Raji (cell line): ENCODE results near the gene STEAP4.

Experiments
- POLR2A ChIP-seq: IDR thresholded peaks from 2 replicates; pipeline ENCODE4 v1.6.1; 2011; ENCODE audit warnings: low read depth, low read length, control low read depth; ENCODE audit not compliant: insufficient read depth

The STEAP4 gene

DNA sequence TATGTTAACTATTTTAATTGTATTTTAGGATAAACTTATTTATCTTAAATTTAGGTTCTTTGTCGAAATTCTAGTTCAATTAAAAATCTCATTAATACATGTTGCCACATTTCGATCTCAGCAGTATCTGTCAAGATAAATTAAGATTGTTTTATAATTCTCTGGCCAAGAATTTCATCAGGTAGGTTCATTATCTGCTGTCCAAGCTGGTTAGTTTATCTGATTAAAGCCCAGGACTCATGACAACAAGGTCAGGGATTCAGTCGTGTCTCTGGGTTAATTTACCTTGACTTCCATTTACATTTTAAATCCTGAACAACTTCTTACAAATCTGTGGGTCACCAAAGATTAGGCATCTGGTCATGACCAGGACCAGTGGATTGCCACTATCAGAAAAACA lies 7.6 kb downstream of the STEAP4 start:
- no peak for TF ChIP-seq POLR2A

DNA sequence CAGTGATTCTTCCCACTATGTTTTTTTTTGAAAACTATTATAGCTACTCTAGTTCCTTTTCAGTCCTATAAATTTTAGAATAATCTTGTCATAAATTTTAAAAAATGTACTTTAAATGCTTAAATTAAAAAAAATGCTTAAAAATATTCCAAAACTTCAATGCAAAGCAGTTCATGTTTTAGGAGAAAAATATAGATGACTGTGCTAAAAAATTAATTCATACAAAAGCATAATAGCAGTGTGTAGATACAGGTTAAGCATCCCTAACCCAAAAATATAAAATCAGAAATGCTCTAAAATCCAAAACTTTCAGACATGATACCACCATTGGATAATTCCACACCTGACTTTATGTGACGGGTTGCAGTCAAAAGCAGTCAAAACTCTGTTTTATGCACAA lies 12.8 kb downstream of the STEAP4 start:
- no peak for TF ChIP-seq POLR2A

DNA sequence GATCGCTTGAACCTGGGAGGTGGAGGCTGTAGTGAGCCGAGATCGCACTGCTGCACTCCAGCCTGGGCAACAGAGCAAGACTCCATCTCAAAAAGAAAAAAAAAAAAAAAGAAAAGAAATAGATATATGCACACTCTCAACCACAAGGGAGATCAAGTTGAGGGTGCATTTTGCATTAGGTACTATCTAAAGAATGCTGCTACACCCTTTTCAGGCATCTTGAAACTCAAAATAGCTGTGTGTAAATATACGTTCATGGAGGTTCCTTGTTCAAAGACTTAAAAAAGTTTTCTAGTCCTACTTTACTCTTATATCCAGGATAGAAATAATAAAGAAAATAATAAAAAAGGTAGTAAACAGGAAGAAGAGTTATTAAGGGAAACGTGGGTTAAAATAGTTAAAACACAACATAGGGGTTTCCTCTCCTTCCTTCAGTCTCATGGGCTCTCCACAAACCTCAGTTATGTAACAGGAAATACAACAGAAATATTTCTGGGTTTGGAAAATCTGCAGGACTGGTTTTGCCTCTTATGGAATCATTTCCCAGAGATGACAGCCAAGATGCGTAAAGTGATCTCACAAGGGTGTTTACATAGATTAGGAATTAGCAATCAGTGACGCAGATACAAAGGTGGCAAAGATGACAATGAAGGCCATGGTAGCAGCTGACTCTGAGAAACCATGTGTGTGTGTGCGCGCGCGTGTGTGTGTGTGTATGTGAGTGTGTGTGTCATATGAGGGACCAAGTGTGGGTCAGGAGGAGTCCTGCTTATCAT lies 15.1 kb downstream of the STEAP4 start:
- no peak for TF ChIP-seq POLR2A

DNA sequence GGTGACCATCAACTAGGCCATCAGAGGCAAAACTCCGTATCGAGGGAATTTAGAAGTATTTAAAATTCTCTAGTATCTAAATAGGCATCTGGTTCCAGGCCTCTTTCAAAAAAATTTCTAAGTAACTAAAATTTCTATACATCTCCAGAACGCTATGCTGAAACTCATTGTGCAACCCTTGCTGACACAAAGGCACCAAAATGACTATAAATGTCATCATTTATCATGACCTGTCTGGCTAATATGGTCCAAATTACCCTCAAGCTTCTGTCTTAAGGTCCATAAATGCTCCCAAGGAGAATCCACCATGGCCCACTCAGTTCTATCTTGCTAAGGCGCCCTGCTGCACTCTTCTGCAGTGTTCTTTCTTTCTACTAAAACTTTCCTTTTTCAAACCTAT lies 16.2 kb downstream of the STEAP4 start:
- TF ChIP-seq POLR2A: no peak

DNA sequence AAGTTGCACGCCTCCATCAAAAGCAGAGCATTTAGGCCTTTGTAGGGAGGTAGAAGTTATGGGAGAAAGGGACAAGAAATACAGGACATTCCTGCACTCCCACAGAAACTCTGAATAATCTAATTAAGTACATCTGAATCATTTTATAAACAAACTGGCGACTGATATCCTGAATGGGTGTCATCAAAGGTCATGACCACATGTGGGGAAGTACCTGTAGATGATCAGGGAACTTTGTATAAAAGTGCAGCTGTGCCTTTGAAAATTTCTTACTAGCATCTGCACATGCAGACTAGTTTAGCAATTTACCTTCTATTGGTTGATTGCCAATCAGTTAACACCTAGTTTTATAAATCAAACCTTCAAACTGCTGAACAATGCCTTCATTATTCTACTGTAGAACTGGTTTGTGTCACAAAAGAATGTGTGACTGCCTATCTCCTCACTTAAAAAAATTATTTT lies 17.1 kb downstream of the STEAP4 start:
- no peak for TF ChIP-seq POLR2A

DNA sequence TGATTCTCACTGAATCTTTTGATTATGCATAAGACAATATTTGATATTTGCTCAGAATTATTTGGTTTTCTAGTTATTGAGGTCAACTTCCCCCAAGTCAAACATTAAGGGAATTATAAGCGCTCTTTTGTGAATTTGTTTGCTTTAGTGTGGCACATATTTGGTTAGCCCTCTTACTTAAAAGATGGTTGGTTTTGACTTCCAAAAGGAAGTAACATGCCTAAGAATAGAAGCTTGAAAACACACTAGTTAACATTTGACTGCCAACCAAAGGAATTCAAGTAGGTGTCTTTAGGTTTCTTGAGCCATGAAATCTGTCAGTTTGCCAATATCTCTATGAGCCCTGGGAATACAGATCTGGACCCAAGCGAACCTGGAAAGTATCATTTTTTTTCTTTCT lies 24.9 kb downstream of the STEAP4 start:
- no peak for TF ChIP-seq POLR2A

DNA sequence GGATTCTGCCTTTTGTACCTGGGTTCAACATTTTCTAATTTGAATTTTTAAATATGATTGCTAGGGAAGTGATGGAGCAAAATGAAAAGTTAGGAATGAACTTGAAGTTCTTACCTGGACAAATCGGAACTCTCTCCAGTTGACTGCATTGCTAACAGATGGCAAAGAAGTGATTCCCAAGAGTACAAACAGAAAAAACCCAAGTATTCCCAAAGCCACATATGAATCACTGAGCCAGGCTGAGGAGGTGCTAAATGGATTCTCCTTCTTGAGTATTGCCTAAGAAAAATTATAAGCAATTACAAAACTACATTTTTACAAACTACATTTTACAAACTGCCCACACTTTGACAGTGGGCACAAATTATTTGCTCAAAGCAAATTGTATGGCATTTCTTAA lies 25.9 kb downstream of the STEAP4 start:
- TF ChIP-seq POLR2A: no peak

DNA sequence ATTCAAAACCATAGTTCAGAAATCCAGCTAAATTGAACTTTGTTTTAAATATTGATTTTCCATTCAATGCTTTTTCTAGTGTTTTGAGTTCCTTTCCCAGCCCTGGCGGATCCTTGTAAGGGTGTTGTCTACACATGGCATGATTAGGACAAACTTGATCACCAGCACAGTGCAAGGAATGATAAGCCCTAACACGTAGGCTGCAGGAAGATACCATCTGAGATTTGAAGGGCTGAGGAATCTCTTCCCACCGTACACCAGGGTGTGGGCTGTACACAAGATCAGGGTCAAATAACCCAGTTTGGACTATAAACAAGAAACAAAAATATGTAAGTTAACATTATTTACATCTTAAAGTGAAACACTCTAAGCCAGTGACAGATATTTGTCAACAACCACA lies 27.4 kb downstream of the STEAP4 start:
- no peak for TF ChIP-seq POLR2A

DNA sequence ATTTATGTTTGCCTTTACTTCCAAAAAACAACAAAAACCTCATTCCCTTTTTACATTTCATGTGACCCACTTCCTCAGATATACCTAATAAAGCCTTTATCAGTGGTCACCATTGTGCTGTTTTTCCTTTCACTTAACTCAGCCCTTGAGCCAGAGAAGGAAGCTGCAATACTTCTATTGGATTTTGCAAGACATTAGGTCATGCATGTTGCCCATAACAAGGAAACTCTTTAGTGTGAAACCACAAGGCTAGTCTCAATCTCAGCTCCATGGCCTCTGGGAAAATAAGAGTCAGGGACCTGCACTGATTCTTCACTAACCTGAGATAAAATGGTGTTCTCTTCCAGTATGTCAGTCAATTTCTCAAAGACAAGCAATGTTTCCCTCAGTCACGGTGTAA lies 27.8 kb downstream of the STEAP4 start:
- no peak for TF ChIP-seq POLR2A

DNA sequence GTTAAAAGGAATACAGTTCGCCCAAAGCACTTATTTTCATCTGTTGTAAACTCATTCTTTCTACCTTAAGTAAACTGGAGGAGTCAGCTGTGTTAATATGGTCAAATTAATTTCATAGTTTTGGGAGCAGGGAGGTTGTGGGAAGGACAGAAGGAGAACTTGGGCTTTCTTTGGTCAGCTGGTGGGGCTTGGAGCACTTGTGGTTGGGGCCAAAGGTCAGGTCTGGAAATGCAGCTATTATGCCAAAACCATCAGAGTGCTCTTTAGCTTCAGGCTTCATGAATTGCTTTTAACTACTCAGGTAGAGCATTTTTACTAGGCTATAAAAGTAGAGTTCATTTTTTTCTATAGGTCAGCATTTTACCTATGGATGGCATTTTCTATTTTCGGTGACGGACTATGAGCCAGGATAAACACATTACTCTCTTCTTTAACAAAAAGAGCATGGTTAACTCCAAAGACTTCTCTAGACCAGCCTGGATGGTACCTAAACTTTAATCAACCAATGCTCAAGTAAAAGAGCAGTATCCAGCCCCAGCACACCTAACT lies 30.0 kb downstream of the STEAP4 start:
- TF ChIP-seq POLR2A: no peak

DNA sequence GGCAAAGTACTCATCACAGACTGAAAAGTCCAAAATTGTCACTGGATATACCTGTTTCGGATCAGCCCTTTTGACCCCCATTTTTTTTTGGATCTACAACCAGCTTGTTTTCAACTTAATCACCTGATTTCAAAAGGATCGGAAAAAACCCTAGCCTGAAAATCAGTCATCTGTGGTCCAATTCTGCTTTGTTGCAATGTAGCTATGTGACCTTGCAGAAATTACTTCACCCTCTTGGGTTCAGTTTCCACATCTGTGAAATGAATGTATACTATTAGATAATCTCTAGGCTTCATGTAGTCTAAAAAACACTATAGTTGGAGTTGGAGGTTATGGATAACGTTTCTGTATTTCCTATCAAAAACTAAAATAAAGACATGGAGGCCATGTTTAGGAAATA lies 37.1 kb downstream of the STEAP4 start:
- TF ChIP-seq POLR2A: no peak

DNA sequence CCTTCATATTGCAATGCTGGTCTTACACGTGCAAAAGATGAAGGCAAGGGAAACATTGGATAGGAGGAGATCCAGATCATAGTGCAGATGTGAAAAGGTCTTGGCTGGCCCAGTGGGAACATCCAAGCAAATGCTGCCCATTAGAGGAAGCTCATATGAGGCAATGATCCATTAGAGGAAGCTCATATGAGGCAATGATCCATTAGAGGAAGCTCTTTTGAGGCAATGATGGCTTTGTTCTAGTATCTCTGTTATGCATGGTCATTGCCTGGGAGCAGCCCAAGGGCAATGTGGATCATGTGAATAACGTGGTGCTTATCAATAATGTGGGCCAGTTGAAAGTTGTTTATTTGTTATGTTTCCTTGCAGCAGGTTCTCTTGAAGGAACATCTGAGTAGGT lies 37.8 kb downstream of the STEAP4 start:
- TF ChIP-seq POLR2A: no peak

DNA sequence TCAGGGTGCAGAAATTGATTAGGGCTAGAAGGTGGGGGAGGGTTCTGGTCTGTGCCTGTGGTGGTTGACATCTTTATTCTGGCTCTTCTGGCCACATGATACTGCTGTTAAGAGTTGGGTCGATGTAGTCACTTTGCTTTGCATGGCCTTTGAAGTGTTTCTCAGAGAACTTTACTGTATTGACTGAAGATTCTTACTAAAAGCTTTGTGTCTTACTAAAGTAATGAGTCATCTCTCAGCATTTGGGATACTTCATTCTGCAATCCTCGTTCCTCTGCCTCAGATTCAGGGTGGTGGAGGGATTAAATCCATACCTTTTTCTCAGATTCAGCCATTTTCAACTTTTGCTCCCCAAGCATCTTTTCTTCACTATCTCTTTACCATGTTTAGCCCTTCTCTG lies 38.6 kb downstream of the STEAP4 start:
- no peak for TF ChIP-seq POLR2A

DNA sequence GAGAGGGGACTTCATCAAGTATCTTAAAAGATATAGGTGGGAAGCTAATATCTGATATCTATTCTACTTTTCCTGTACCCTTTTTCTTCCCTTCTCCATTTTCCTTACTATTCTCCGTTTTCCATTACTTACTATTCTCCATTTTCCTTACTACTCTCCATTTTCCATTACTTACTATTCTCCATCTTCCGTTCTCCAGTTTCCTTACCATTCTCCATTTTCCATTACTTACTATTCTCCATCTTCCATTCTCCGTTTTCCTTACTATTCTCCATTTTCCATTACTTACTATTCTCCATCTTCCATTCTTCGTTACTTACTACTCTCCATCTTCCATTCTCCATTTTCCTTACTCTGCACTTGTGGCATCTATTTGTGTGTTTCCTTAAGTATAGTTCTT lies 39.3 kb downstream of the STEAP4 start:
- no peak for TF ChIP-seq POLR2A

DNA sequence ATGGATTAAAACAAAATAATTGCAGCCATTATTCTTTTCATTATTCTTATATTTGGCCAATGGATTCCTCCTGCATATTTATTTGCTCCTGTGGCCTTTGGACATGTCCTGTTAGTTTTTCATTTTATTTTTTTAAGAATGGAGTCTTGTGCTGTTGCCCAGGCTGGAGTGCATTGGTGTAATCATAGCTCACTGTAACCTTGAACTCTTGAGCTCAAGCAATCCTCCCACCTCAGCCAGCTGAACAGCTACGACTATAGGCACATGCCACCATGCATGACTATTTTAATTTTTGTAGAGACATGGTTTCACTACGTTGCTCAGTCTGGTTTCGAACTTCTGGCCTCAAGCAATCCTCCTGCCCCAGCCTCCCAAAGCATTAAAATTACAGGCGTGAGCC lies 44.1 kb downstream of the STEAP4 start:
- no peak for TF ChIP-seq POLR2A

DNA sequence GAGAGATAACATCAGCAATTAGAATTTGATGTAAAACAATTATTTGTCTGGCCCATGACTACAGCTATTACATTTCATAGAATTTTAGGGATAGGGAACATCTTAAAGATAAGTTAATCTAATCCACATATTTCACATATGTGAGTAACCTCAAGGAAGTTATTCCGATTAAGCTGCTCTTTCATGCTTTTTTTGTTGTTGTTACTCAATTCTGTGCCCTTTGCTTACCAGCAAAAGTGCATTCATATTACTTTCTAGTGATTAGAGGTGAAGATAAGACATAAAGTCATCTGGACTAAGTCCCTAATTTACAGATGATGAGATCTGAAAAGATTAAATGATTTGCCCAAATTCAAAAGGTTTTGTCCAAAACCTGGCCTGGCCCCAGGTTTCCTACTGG lies 46.0 kb downstream of the STEAP4 start:
- TF ChIP-seq POLR2A: no peak

DNA sequence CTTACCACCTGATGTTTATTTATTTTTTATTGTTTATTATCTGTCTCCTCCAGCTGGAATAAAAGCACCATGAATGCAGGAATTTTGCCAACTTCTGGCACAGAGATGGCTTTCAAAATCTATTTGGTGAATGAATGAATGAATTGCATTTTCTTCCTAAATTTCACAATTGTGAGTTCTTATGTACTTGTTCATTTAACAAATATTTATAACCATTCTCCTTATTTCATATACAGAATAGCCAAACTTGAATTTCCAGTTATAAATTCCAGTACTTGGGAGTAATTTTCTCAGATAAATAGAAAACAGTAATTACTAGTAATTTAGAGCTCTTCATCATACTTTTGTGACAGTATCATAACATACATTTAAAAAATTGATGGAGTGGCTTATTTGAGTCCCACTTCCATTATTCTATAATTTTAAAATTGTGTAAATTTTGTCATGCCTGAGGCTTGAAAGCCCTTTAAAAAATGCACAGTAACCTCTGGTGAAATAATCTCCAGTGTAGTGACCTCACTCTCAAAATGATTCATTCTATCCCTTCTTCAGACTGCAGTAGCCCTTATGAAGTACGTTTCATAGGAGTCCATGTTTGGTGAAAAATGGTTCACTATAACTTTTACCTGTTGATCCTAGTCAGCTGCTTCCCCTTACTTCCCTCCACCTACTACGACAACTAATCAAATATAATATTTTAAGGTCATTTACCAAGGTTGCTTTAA lies 46.9 kb downstream of the STEAP4 start:
- no peak for TF ChIP-seq POLR2A

DNA sequence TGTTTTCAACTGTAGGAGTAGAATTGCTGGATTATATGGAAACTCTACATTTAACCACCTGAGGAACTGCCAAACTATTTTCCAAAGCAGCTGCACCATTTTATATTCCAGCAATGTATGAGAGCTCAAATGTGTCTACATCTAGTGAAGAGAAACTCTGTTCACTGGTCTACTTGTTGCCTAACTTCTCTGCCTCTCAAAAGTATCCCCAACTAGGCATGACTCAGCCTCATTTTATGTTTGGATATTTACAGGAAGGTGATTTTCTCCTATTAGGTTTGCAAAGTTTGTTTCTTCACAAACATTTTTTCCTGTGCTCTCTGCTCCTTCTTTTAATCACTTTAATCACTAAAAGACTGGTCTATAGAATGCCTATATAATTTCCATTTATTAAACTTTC lies 49.8 kb downstream of the STEAP4 start:
- no peak for TF ChIP-seq POLR2A
